ENCODE results near the gene ZNF235. TPM values are rescaled to one million over a fixed set of nuclear protein-coding genes. Genes with fewer than 3 reads are reported as not detected.

The ZNF235 gene
- total and polyA plus RNA-seq, 2 of the 4 experiments (the other 2 are of a cell fraction), result 0.77 to 3.0 TPM

GRCh38 chr19:44308011-44308410 is 3.2 kb upstream of the ZNF235 start:
- Histone ChIP-seq H3K56ac (ENCODE audit: extremely low read depth, insufficient read depth, low read length) (no peak overlapping the region), H3K18ac (ENCODE audit: low read depth, low read length) (no peak overlapping the region), H3K4me2 (ENCODE audit: low read depth, low read length) (no peak overlapping the region), H2BK5ac (ENCODE audit: low read depth, low read length, poor library complexity, severe bottlenecking) (no peak overlapping the region), H3K4me3 (ENCODE audit: insufficient read depth, low read depth, low read length) (no peak overlapping the region), H2AK5ac (ENCODE audit: low read depth, low read length) (no peak overlapping the region), H3K79me1 (ENCODE audit: low read depth in 1 of 2, low read length in 2 of 2) (peaks cover 4 to 6% of the 10 kb centered on the region in 2 experiments; a peak in 2 of 4 replicates), H3K27ac (ENCODE audit: insufficient read depth, low read length) (no peak overlapping the region), H3K4ac (ENCODE audit: low read depth, low read length) (no peak overlapping the region), H4K20me1 (ENCODE audit: insufficient read depth, low read length) (no peaks in the 10 kb centered on the region; the same call in 1 of the 2 replicates), H3K36me3 (ENCODE audit: control insufficient read depth, insufficient read depth, low read length) (no peaks in the 10 kb centered on the region), H2AK9ac (replicated peaks; ENCODE audit: low read depth, low read length, poor library complexity) (no peak overlapping the region), H3K14ac (replicated peaks; ENCODE audit: low read depth, low read length) (no peak overlapping the region), H3K9me3 (ENCODE audit: control insufficient read depth, insufficient read depth, low read length) (no peaks in the 10 kb centered on the region), H3K23ac (ENCODE audit: low read depth, low read length) (no peak overlapping the region), H3K9ac (ENCODE audit: low read depth, low read length) (no peak overlapping the region), H4K8ac (ENCODE audit: low read depth in 2 of 2, low read length in 2 of 2) (no peak overlapping the region), H2BK120ac (ENCODE audit: low read depth, low read length) (no peak overlapping the region), H3K27me3 (ENCODE audit: control insufficient read depth, insufficient read depth, low read length) (no peaks in the 10 kb centered on the region), H4K91ac (ENCODE audit: insufficient read depth, low read depth, low read length) (no peak overlapping the region), H2AFZ (replicated peaks; ENCODE audit: low read length, poor library complexity) (no peak overlapping the region), H3K9me1 (ENCODE audit: insufficient read depth, low read length) (peaks cover 3% of the 10 kb centered on the region; the same call in 1 of the 2 replicates), H4K5ac (ENCODE audit: low read depth, low read length) (no peak overlapping the region), H2BK15ac (ENCODE audit: low read depth, low read length) (no peak overlapping the region), H2BK20ac (ENCODE audit: low read depth, low read length) (no peak overlapping the region), H3K4me1 (ENCODE audit: control insufficient read depth, insufficient read depth, low read length) (peaks cover 3% of the 10 kb centered on the region; the same call in 1 of the 2 replicates)
- in situ Hi-C loops (cut with MboI; ENCODE audit: low sequenced_read_pairs), result no loop called here
- no CpG with 5 or more reads among the region's 3 CpGs for WGBS, 2 experiments (ENCODE audit: extremely low coverage in 2 of 2, insufficient read length in 1 of 2)
- ChIA-PET POLR2A (ENCODE audit: unreplicated experiment) (no interaction called here), CTCF (no interaction called here)
- no peak for ATAC-seq (ENCODE audit: low read depth)
- dilution Hi-C loops (cut with HindIII; ENCODE audit: low sequenced_read_pairs, unreplicated experiment), result no loop called here
- BruUV-seq (replicated peaks), result no TSS peak
- DNase-seq, result no peak
- TF ChIP-seq RFX5 (IDR thresholded peaks at IDR 0.05; ENCODE audit: low read depth, low read length), result no peak
- TF ChIP-seq CTCF (conservative IDR thresholded peaks at IDR 0.05; ENCODE audit: low read depth, low read length), result no peak
- no peak for TF ChIP-seq SMC3 (IDR thresholded peaks at IDR 0.05; ENCODE audit: low read depth, low read length)
- TF ChIP-seq NFE2L2 (IDR thresholded peaks at IDR 0.05; ENCODE audit: low read depth, low read length), result no peak
- TF ChIP-seq, protein P1, sequence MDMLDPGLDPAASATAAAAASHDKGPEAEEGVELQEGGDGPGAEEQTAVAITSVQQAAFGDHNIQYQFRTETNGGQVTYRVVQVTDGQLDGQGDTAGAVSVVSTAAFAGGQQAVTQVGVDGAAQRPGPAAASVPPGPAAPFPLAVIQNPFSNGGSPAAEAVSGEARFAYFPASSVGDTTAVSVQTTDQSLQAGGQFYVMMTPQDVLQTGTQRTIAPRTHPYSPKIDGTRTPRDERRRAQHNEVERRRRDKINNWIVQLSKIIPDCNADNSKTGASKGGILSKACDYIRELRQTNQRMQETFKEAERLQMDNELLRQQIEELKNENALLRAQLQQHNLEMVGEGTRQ (IDR thresholded peaks at IDR 0.05; ENCODE audit: low read depth, low read length), result no peak
- no peak for TF ChIP-seq CEBPB (IDR thresholded peaks at IDR 0.05; ENCODE audit: low read depth, low read length)
- no peak for TF ChIP-seq MAZ (IDR thresholded peaks at IDR 0.05; ENCODE audit: borderline replicate concordance, low read depth, low read length)
- no peak for TF ChIP-seq FOS (IDR thresholded peaks at IDR 0.05; ENCODE audit: low read depth, low read length)
- TF ChIP-seq RAD21 (IDR thresholded peaks at IDR 0.05; ENCODE audit: low read length), result no peak
- no peak for TF ChIP-seq MXI1 (IDR thresholded peaks at IDR 0.05; ENCODE audit: borderline replicate concordance, low read depth, low read length)
- intact Hi-C loops (cut with micrococcal nuclease), result loop anchor here (10.0 kb wide), 1 partner anchor 143 kb away; the partner anchor contains the start of gene ZNF226

All from IMR-90 (cell line).